Measurements from ENCODE around the gene ATP11A.
"Not testable (repeated sequence)": the region's sequence is repeated elsewhere in the genome, so short reads cannot be mapped to it uniquely, and the experiment has no call there.

ATP11A gene

GRCh38 chr13:112825875-112826274 lies 136.0 kb downstream of the ATP11A start:
- DNase-seq, result no peak

- DNase-seq, result no peak
Measured at GRCh38 chr13:112826565-112826964, 136.7 kb downstream of the ATP11A start.

- no peak for DNase-seq
Measured at GRCh38 chr13:112828082-112828699, 138.4 kb downstream of the ATP11A start.

- no peak for DNase-seq
Measured at GRCh38 chr13:112828756-112829155, 138.9 kb downstream of the ATP11A start.

- DNase-seq, result no peak
Measured at GRCh38 chr13:112831196-112831595, 141.4 kb downstream of the ATP11A start.

GRCh38 chr13:112831801-112832200 lies 142.0 kb downstream of the ATP11A start:
- DNase-seq, result no peak

GRCh38 chr13:112832811-112833210 lies 143.0 kb downstream of the ATP11A start:
- DNase-seq, result no peak

- no peak for DNase-seq
Measured at GRCh38 chr13:112833551-112834257, 143.9 kb downstream of the ATP11A start.

GRCh38 chr13:112835344-112835743 lies 145.5 kb downstream of the ATP11A start:
- no peak for DNase-seq

GRCh38 chr13:112835796-112836195 lies 146.0 kb downstream of the ATP11A start:
- no peak for DNase-seq

- DNase-seq, result no peak
Measured at GRCh38 chr13:112836940-112837339, 147.1 kb downstream of the ATP11A start.

GRCh38 chr13:112837371-112838037 lies 147.7 kb downstream of the ATP11A start:
- peak; percentile 63 for DNase-seq

GRCh38 chr13:112838038-112838841 lies 148.4 kb downstream of the ATP11A start:
- no peak for DNase-seq

- peak; percentile 15 for DNase-seq
Measured at GRCh38 chr13:112838842-112839117, 148.9 kb downstream of the ATP11A start.

- no peak for DNase-seq
Measured at GRCh38 chr13:112839356-112840105, 149.7 kb downstream of the ATP11A start.

- DNase-seq, result no peak
Measured at GRCh38 chr13:112840472-112841302, 150.8 kb downstream of the ATP11A start.

GRCh38 chr13:112841303-112842015 lies 151.6 kb downstream of the ATP11A start:
- not testable (repeated sequence) for DNase-seq

GRCh38 chr13:112842343-112842856 lies 152.6 kb downstream of the ATP11A start:
- no peak for DNase-seq

- DNase-seq, result no peak
Measured at GRCh38 chr13:112842931-112843391, 153.1 kb downstream of the ATP11A start.

- no peak for DNase-seq
Measured at GRCh38 chr13:112843392-112844111, 153.7 kb downstream of the ATP11A start.

All from COR-L47 (cell line).